Measurements from ENCODE around the gene GALP.
"Not testable (repeated sequence)": the region's sequence is repeated elsewhere in the genome, so short reads cannot be mapped to it uniquely, and the experiment has no call there.

DNA sequence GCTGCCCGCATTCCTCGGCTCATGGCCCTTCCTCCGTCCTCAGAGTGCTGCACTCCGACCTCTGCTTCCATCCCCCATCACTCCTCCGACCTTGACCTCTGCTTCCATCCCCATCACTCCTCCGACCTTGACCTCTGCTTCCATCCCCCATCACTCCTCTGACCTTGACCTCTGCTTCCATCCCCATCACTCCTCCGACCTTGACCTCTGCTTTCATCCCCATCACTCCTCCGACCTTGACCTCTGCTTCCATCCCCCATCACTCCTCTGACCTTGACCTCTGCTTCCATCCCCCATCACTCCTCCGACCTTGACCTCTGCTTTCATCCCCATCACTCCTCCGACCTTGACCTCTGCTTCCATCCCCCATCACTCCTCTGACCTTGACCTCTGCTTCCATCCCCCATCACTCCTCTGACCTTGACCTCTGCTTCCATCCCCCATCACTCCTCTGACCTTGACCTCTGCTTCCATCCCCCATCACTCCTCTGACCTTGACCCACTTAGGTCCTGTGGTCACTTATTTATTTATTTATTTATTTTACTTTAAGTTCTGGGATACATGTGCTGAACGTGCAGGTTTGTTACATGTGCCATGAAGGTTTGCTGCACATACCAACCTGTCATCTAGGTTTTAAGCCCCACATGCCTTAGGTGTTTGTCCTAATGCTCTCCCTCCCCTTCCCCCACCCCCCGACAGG lies 26.7 kb upstream of the GALP start:
- TF ChIP-seq, protein P1, sequence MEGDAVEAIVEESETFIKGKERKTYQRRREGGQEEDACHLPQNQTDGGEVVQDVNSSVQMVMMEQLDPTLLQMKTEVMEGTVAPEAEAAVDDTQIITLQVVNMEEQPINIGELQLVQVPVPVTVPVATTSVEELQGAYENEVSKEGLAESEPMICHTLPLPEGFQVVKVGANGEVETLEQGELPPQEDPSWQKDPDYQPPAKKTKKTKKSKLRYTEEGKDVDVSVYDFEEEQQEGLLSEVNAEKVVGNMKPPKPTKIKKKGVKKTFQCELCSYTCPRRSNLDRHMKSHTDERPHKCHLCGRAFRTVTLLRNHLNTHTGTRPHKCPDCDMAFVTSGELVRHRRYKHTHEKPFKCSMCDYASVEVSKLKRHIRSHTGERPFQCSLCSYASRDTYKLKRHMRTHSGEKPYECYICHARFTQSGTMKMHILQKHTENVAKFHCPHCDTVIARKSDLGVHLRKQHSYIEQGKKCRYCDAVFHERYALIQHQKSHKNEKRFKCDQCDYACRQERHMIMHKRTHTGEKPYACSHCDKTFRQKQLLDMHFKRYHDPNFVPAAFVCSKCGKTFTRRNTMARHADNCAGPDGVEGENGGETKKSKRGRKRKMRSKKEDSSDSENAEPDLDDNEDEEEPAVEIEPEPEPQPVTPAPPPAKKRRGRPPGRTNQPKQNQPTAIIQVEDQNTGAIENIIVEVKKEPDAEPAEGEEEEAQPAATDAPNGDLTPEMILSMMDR (IDR thresholded peaks at IDR 0.05; ENCODE audit: low read depth, low read length) = not testable (repeated sequence)
- TF ChIP-seq EZH2phosphoT487 (IDR thresholded peaks at IDR 0.05; ENCODE audit: low read depth) = not testable (repeated sequence)
